ENCODE measurements around the gene SLC19A1.

GRCh38 chr21:45504516-45505415, 37.5 kb downstream of the SLC19A1 start:
- TF ChIP-seq POLR2AphosphoS5 (IDR thresholded peaks at IDR 0.05; ENCODE audit: borderline replicate concordance, low read depth, low read length): no peak
- TF ChIP-seq EZH2 (IDR thresholded peaks at IDR 0.05): no peak

Measured in SK-N-MC (cell line).